Left lung (tissue), 10 donors: ENCODE results near the gene MTUS2. TPM values are rescaled to one million over a fixed set of nuclear protein-coding genes. Genes with fewer than 3 reads are reported as not detected.

Experiments used
- ATAC-seq: fragments of 200-7000 bp; cut with Tn5 transposase; one replicate; pipeline ENCODE4 v1.9.1; 2020; ENCODE audit warnings: moderate library complexity
- DNase-seq, 4 donors: peaks; one replicate each; pipeline ENCODE4 v3.0.0-alpha.2; 2013 to 2020
- H3K27ac ChIP-seq, 2 donors: fragments of 200-600 bp; sonication (generic) in 1 of 2; one replicate each; pipeline versions ENCODE4 v1.5.0 to v1.8.0; 2020 to 2021
- H3K27me3 ChIP-seq, 2 donors: fragments of 200-600 bp; sonication (generic) in 1 of 2; one replicate each; pipeline versions ENCODE4 v1.5.0 to v1.8.0; 2020 to 2021
- H3K36me3 ChIP-seq, 2 donors: fragments of 200-600 bp; sonication (generic) in 1 of 2; one replicate each; pipeline versions ENCODE4 v1.5.0 to v1.8.0; 2020 to 2021
- H3K4me1 ChIP-seq, 2 donors: fragments of 200-600 bp; one replicate each; pipeline ENCODE4 v1.8.0; 2021
- H3K4me3 ChIP-seq, 2 donors: fragments of 200-600 bp; sonication (generic) in 1 of 2; one replicate each; pipeline versions ENCODE4 v1.5.0 to v1.8.0; 2020 to 2021; ENCODE audit warnings: mild to moderate bottlenecking in 1 of 2
- H3K9me3 ChIP-seq, 2 donors: fragments of 200-600 bp; sonication (generic) in 1 of 2; one replicate each; pipeline versions ENCODE4 v1.5.0 to v1.8.0; 2020 to 2021
- CTCF ChIP-seq, 2 donors: fragments of 200-600 bp; sonication (generic) in 1 of 2; IDR thresholded peaks; one replicate each; pipeline versions ENCODE4 v1.5.0 to v1.8.0; 2021; ENCODE audit warnings: antibody characterized with exemption in 2 of 2
- intact Hi-C, 2 donors: fragments of 100-400 bp; cut with DNase I; formaldehyde crosslinking; loops; one replicate each; pipeline versions ENCODE4 v1.11.2 to v1.14.2; 2022
- polyA plus RNA-seq, 6 donors: library from polyadenylated mRNA; unstranded; fragments of 120-200 nt; gene quantifications; one replicate each; pipeline ENCODE4 v1.2.1, GENCODE V29; 2013; ENCODE audit not compliant: insufficient read length in 6 of 6
- total RNA-seq, 2 donors: library from RNA; stranded (reverse); fragmentation: NEBNext Ultra II Directional; extraction: Animal tissue kit (Norgen Biotek cat#: 25700); gene quantifications; one replicate each; pipeline ENCODE4 v1.2.1, GENCODE V29; 2021
- donor health status: DM: no; HTN: yes; CAD: no.
- donor health status: DM: no; HTN: no; CAD: no.

Gene MTUS2
- total and polyA plus RNA-seq, 8 donors, result 0.21 to 0.92 (median 0.50) TPM

GRCh38 chr13:29065142-29065541, 245.0 kb downstream of the MTUS2 start:
- ATAC-seq (no peak), DNase-seq (no peak)
- peaks cover 0 to 3% of the 10 kb centered on the region in 2 donors for H3K9me3 ChIP-seq
- no peak overlapping the region for H3K27ac ChIP-seq
- no peak overlapping the region for H3K4me3 ChIP-seq
- intact Hi-C loops, result no loop called here
- no peaks in the 10 kb centered on the region for H3K27me3 ChIP-seq
- no peaks in the 10 kb centered on the region for H3K4me1 ChIP-seq
- TF ChIP-seq CTCF (IDR thresholded peaks at IDR 0.05), result no peak
- no peaks in the 10 kb centered on the region for H3K36me3 ChIP-seq

- no peak for TF ChIP-seq CTCF (IDR thresholded peaks at IDR 0.05)
- Histone ChIP-seq H3K9me3 (no peaks in the 10 kb centered on the region), H3K4me1 (no peaks in the 10 kb centered on the region), H3K27ac (no peak overlapping the region), H3K4me3 (no peak overlapping the region), H3K36me3 (no peaks in the 10 kb centered on the region), H3K27me3 (no peaks in the 10 kb centered on the region)
- no peak for DNase-seq
- ATAC-seq, result no peak
- intact Hi-C loops, result no loop called here
Observed at GRCh38 chr13:29067306-29067945, 247.3 kb downstream of the MTUS2 start.

- no peak for DNase-seq
- TF ChIP-seq CTCF (IDR thresholded peaks at IDR 0.05), result no peak
- intact Hi-C loops, result no loop called here
- no peak overlapping the region for H3K27ac ChIP-seq
- no peak for ATAC-seq
- peaks cover 0 to 3% of the 10 kb centered on the region in 2 donors for H3K27me3 ChIP-seq
- H3K9me3 ChIP-seq, result peaks cover 0 to under 1% of the 10 kb centered on the region in 2 donors
- no peaks in the 10 kb centered on the region for H3K4me1 ChIP-seq
- H3K4me3 ChIP-seq, result no peak overlapping the region
- H3K36me3 ChIP-seq, result no peaks in the 10 kb centered on the region
Observed at GRCh38 chr13:29073755-29074154, 253.6 kb downstream of the MTUS2 start.

- intact Hi-C loops, result no loop called here
- peaks cover 0 to 3% of the 10 kb centered on the region in 2 donors for H3K27me3 ChIP-seq
- no peak for ATAC-seq
- peaks cover 0 to 6% of the 10 kb centered on the region in 2 donors for H3K9me3 ChIP-seq
- no peaks in the 10 kb centered on the region for H3K36me3 ChIP-seq
- no peak overlapping the region for H3K4me3 ChIP-seq
- no peaks in the 10 kb centered on the region for H3K4me1 ChIP-seq
- no peak overlapping the region for H3K27ac ChIP-seq
- no peak for TF ChIP-seq CTCF (IDR thresholded peaks at IDR 0.05)
- no peak for DNase-seq
Observed at GRCh38 chr13:29077051-29077813, 257.1 kb downstream of the MTUS2 start.

- DNase-seq (no peak), ATAC-seq (no peak)
- H3K27me3 ChIP-seq, result no peaks in the 10 kb centered on the region
- intact Hi-C loops, result no loop called here
- no peaks in the 10 kb centered on the region for H3K36me3 ChIP-seq
- TF ChIP-seq CTCF (IDR thresholded peaks at IDR 0.05), result no peak
- peaks cover 0 to 10% of the 10 kb centered on the region in 2 donors for H3K9me3 ChIP-seq
- no peaks in the 10 kb centered on the region for H3K4me1 ChIP-seq
- H3K4me3 ChIP-seq, result no peak overlapping the region
- H3K27ac ChIP-seq, result no peak overlapping the region
Observed at GRCh38 chr13:29081036-29081435, 260.9 kb downstream of the MTUS2 start.
